K562 (cell line): Measurements from ENCODE around the gene C20orf141. TPM values are rescaled to one million over a fixed set of nuclear protein-coding genes. Genes with fewer than 3 reads are reported as not detected.

ENCODE experiments used
- ATAC-seq: fragments of 200-7000 bp; cut with Tn5 transposase; 3 replicates; pipeline ENCODE4 v1.9.1; 2020; ENCODE audit warnings: moderate library complexity
- BruUV-seq: library from RNA; stranded (reverse); fragments of 400-500 nt; replicated peaks from 2 replicates; lab custom pipeline; 2021; lab: Mats Ljungman, UMichigan
- CTCF ChIA-PET: fragments of 300-600 bp; formaldehyde crosslinking; extraction: SDS; loops from one replicate; lab custom pipeline; 2021; ENCODE audit warnings: low intra/inter-chr PET ratio; lab: Yijun Ruan, JAX
- POLR2A ChIA-PET: fragments of 300-600, 350-650 bp; sonication (Branson Sonifier 250); formaldehyde crosslinking; extraction: SDS; loops from one replicate; lab custom pipeline; 2021; ENCODE audit warnings: antibody characterized with exemption, inconsistent platforms; lab: Yijun Ruan, JAX
- DNase-seq, 4 experiments: peaks; one replicate each; pipeline versions ENCODE4 v3.0.0 to v3.0.0-alpha.2; 2011 to 2018; ENCODE audit warnings: low spot score in 3 of 4, mixed read lengths in 3 of 4; ENCODE audit errors: extremely low read depth in 1 of 4
- FAIRE-seq: peaks from 2 replicates; lab custom pipeline; 2011; peaks lifted over from hg19 to GRCh38; lab: Jason Lieb, UNC
- H2AFZ ChIP-seq: 2 replicates; pipeline ENCODE4 v1.6.0; 2011; ENCODE audit warnings: low read depth, low read length, control low read depth, inconsistent platforms
- H3K27ac ChIP-seq: fragments of 200-600 bp; 3 replicates; pipeline ENCODE4 v1.8.0; 2011; ENCODE audit warnings: low read depth, mild to moderate bottlenecking, control low read depth, inconsistent platforms, low read length, moderate library complexity, mixed read lengths; ENCODE audit errors: extremely low read depth
- H3K27me3 ChIP-seq, 2 experiments: fragments of 300-600 bp in 1 of 2; 2 replicates in 1 of 2; 3 replicates in 1 of 2; pipeline versions ENCODE4 v1.6.0 to v1.8.0; 2011; ENCODE audit warnings: inconsistent platforms in 2 of 2, low read length in 2 of 2, mild to moderate bottlenecking in 1 of 2, mixed read lengths in 1 of 2, moderate library complexity in 1 of 2; ENCODE audit not compliant: control insufficient read depth in 2 of 2, insufficient read depth in 2 of 2
- H3K36me3 ChIP-seq: fragments of 300-600 bp; 3 replicates; pipeline ENCODE4 v1.8.0; 2011; ENCODE audit warnings: mild to moderate bottlenecking, low read length, inconsistent platforms; ENCODE audit not compliant: control insufficient read depth, insufficient read depth
- H3K4me1 ChIP-seq, 2 experiments: fragments of 200-600 bp in 1 of 2; replicated peaks in 1 of 2; 2 replicates in 1 of 2; 3 replicates in 1 of 2; pipeline versions ENCODE4 v1.5.1 to v1.8.0; 2011; ENCODE audit warnings: inconsistent platforms in 2 of 2, low read length in 2 of 2, mild to moderate bottlenecking in 1 of 2, mixed read lengths in 1 of 2, moderate library complexity in 1 of 2; ENCODE audit not compliant: control insufficient read depth in 2 of 2, insufficient read depth in 2 of 2
- H3K4me2 ChIP-seq: 2 replicates; pipeline ENCODE4 v1.6.1; 2011; ENCODE audit warnings: low read length, control low read depth, inconsistent platforms, mixed read lengths; ENCODE audit not compliant: insufficient read depth
- H3K4me3 ChIP-seq: fragments of 200-600 bp; sonication (generic), shearing (Covaris generic); 2 replicates; pipeline ENCODE4 v1.5.1; 2016; ENCODE audit warnings: control low read depth, inconsistent platforms
- H3K79me2 ChIP-seq: fragments of 200-600 bp; 3 replicates; pipeline ENCODE4 v1.8.0; 2011; ENCODE audit warnings: low read length, inconsistent platforms; ENCODE audit not compliant: control insufficient read depth, insufficient read depth
- H3K9ac ChIP-seq, 2 experiments: 2 replicates each; pipeline versions ENCODE4 v1.6.0 to v1.6.1; 2011; ENCODE audit warnings: low read depth in 2 of 2, low read length in 2 of 2, control low read depth in 1 of 2, inconsistent platforms in 1 of 2, mild to moderate bottlenecking in 1 of 2, mixed read lengths in 1 of 2; ENCODE audit not compliant: insufficient read depth in 1 of 2
- H3K9me1 ChIP-seq: one replicate; pipeline ENCODE4 v1.6.0; 2011; ENCODE audit warnings: inconsistent platforms, mild to moderate bottlenecking, low read length, moderate library complexity; ENCODE audit not compliant: control insufficient read depth, insufficient read depth
- H3K9me3 ChIP-seq: replicated peaks from 2 replicates; pipeline ENCODE4 v1.5.1; 2011; ENCODE audit warnings: low read depth, low read length, inconsistent platforms; ENCODE audit not compliant: control insufficient read depth, insufficient read depth
- H4K20me1 ChIP-seq: replicated peaks from 2 replicates; pipeline ENCODE4 v1.6.1; 2011; ENCODE audit warnings: low read length, inconsistent platforms, mixed read lengths; ENCODE audit not compliant: control insufficient read depth, insufficient read depth
- DPF2 ChIP-seq: fragments of 450-650 bp; IDR thresholded peaks from 2 replicates; pipeline ENCODE4 v1.6.1; 2016
- FOXP4 ChIP-seq: sonication (generic); formaldehyde crosslinking; IDR thresholded peaks from 2 replicates; pipeline ENCODE4 v1.8.0; 2022; ENCODE audit warnings: mild to moderate bottlenecking, missing genetic modification reagents, borderline replicate concordance
- GTF2E2 ChIP-seq: fragments of 200-800 bp; sonication (Bioruptor generic); IDR thresholded peaks from 2 replicates; pipeline ENCODE4 v1.6.1; 2016; ENCODE audit warnings: missing genetic modification characterization, missing compliant biosample characterization
- HEY1 ChIP-seq: fragments of 250-450 bp; sonication (Bioruptor Pico); IDR thresholded peaks from 2 replicates; pipeline ENCODE4 v1.5.0; 2020; ENCODE audit warnings: mild to moderate bottlenecking, moderate library complexity, borderline replicate concordance
- HMGN3 ChIP-seq: IDR thresholded peaks from 2 replicates; pipeline ENCODE4 v1.6.1; 2011; ENCODE audit warnings: borderline replicate concordance, low read depth, mild to moderate bottlenecking, mixed read lengths, low read length; ENCODE audit not compliant: insufficient read length; ENCODE audit errors: extremely low read depth
- HOXB6 ChIP-seq: fragments of 250-450 bp; sonication (Bioruptor Pico); IDR thresholded peaks from 2 replicates; pipeline ENCODE4 v1.5.1; 2022; ENCODE audit warnings: mild to moderate bottlenecking, borderline replicate concordance
- MCM5 ChIP-seq: fragments of 450-650 bp; IDR thresholded peaks from 2 replicates; pipeline ENCODE4 v1.6.1; 2016; ENCODE audit warnings: low read depth
- NEUROD1 ChIP-seq: fragments of 150-350 bp; IDR thresholded peaks from 2 replicates; pipeline ENCODE4 v1.6.1; 2014; ENCODE audit warnings: borderline replicate concordance, low read length, low read depth; ENCODE audit not compliant: partially characterized antibody
- ZNF76 ChIP-seq: fragments of 250-450 bp; sonication (Bioruptor Pico); IDR thresholded peaks from 2 replicates; pipeline ENCODE4 v1.4.0; 2020; ENCODE audit warnings: mild to moderate bottlenecking, moderate library complexity, borderline replicate concordance
- ZNF785 ChIP-seq: fragments of 250-450 bp; sonication (Bioruptor Pico); IDR thresholded peaks from 2 replicates; pipeline ENCODE4 v1.4.0; 2020; ENCODE audit warnings: mild to moderate bottlenecking
- WGBS: fragments of 100-300 bp; shearing (Covaris generic); methylation state at CpG from one replicate; pipeline ENCODE4 v1.1.6; 2016; ENCODE audit warnings: low coverage, mixed read lengths; ENCODE audit not compliant: insufficient coverage; ENCODE audit errors: missing lambda C conversion rate; 5-methylcytosine and 5-hydroxymethylcytosine counted together
- in situ Hi-C: fragments of 300-500 bp; cut with MboI; formaldehyde crosslinking; loops from 4 replicates; pipeline ENCODE4 v1.15.0; 2018; ENCODE audit warnings: inconsistent platforms, mixed read lengths
- intact Hi-C: fragments of 100-400 bp; cut with micrococcal nuclease; formaldehyde crosslinking; loops from 2 replicates; pipeline ENCODE4 v1.14.2; 2022
- polyA plus RNA-seq, 8 experiments: library from polyadenylated mRNA; depleted of rRNA in 4 of 8; stranded (reverse) in 5 of 8; unstranded in 3 of 8; fragments of >200 nt; fragmentation: Nextera tagmentation in 2 of 8; fragmentation: Illumina TruSeq in 1 of 8; extraction: Ambion mirVana in 2 of 8; extraction: Trizol in 1 of 8; gene quantifications; 2 replicates each; pipeline versions ENCODE4 v1.2.1 to v1.2.3, GENCODE V29; 2011 to 2014; ENCODE audit warnings: inconsistent platforms in 1 of 8, missing spikeins in 1 of 8
- total RNA-seq, 7 experiments: library from RNA; depleted of rRNA in 6 of 7; stranded (reverse); fragments of >200 nt in 6 of 7; fragmentation: Illumina TruSeq in 2 of 7; extraction: Trizol in 2 of 7; gene quantifications; 2 replicates each; pipeline versions ENCODE4 v1.2.1 to v1.2.3, GENCODE V29; 2011 to 2021; ENCODE audit warnings: low replicate concordance in 1 of 7

C20orf141 gene
- total and polyA plus RNA-seq, 9 of the 15 experiments (the other 6 are each of a cell fraction or from before 2014, with no cell fraction given): not detected

GRCh38 chr20:2796011-2796660 lies 18.7 kb upstream of the C20orf141 start:
- H3K27me3 ChIP-seq: peaks cover 15 to 60% of the 10 kb centered on the region in 2 experiments; a peak in 4 of 5 replicates

More at GRCh38 chr20:2796011-2796660, 18.7 kb upstream of the C20orf141 start:
- no TSS peak for BruUV-seq
- Histone ChIP-seq H3K9me3 (no peaks in the 10 kb centered on the region), H3K4me1 (peaks cover 2 to 30% of the 10 kb centered on the region in 2 experiments; a peak in 4 of 5 replicates), H3K79me2 (no peaks in the 10 kb centered on the region), H3K4me2 (no peak overlapping the region), H3K4me3 (no peak overlapping the region), H2AFZ (no peak overlapping the region), H3K9ac (no peak overlapping the region), H4K20me1 (peaks cover 12% of the 10 kb centered on the region; the same call in 1 of the 2 replicates), H3K36me3 (no peaks in the 10 kb centered on the region), H3K27ac (no peak overlapping the region), H3K9me1 (no peaks in the 10 kb centered on the region)
- DNase-seq (no peak), ATAC-seq (no peak), FAIRE-seq (no peak)
- intact Hi-C loops (no loop called here), in situ Hi-C loops (no loop called here)
- POLR2A ChIA-PET: no interaction called here
- TF ChIP-seq FOXP4 (CRISPR knock-in tag): no peak
- TF ChIP-seq ZNF76 (CRISPR knock-in tag): no peak
- TF ChIP-seq MCM5: no peak
- TF ChIP-seq GTF2E2 (tag): no peak
- TF ChIP-seq HEY1: no peak
- TF ChIP-seq ZNF785: no peak
- TF ChIP-seq HOXB6 (CRISPR knock-in tag): no peak
- no peak for TF ChIP-seq DPF2
- TF ChIP-seq NEUROD1: no peak
- TF ChIP-seq HMGN3: no peak
- CTCF ChIA-PET: no interaction called here
- 14% methylated on average over 20 of the region's 20 CpGs for WGBS
